NT2/D1 (cell line): ENCODE data around the gene PAPPA.

Experiments
- DNase-seq: peaks from one replicate; pipeline ENCODE4 v3.0.0-alpha.2; 2011; ENCODE audit warnings: low read depth, low spot score
- H3K27me3 ChIP-seq: 2 replicates; pipeline ENCODE4 v1.6.0; 2011; ENCODE audit warnings: mild to moderate bottlenecking; ENCODE audit not compliant: insufficient read length, insufficient read depth
- H3K36me3 ChIP-seq: 2 replicates; pipeline ENCODE4 v1.6.1; 2011; ENCODE audit warnings: mild to moderate bottlenecking, low read length, mixed read lengths; ENCODE audit not compliant: insufficient read depth, insufficient read length
- H3K4me1 ChIP-seq: 2 replicates; pipeline ENCODE4 v1.5.1; 2011; ENCODE audit not compliant: insufficient read depth, insufficient read length
- H3K4me3 ChIP-seq: 2 replicates; pipeline ENCODE4 v1.5.1; 2011; ENCODE audit warnings: low read depth; ENCODE audit not compliant: insufficient read length
- H3K9ac ChIP-seq: 2 replicates; pipeline ENCODE4 v1.6.0; 2011; ENCODE audit warnings: low read depth; ENCODE audit not compliant: insufficient read length
- H3K9me3 ChIP-seq: 2 replicates; pipeline ENCODE4 v1.5.1; 2011; ENCODE audit warnings: mild to moderate bottlenecking, low read length; ENCODE audit not compliant: insufficient read depth
- SUZ12 ChIP-seq: IDR thresholded peaks from 2 replicates; pipeline ENCODE4 v1.6.1; 2011; ENCODE audit not compliant: insufficient read length, insufficient read depth; ENCODE audit errors: extremely low read depth
- YY1 ChIP-seq: IDR thresholded peaks from 2 replicates; pipeline ENCODE4 v1.6.1; 2011; ENCODE audit not compliant: insufficient read length, insufficient read depth
- ZNF274 ChIP-seq: IDR thresholded peaks from 2 replicates; pipeline ENCODE4 v1.6.1; 2011; ENCODE audit warnings: mild to moderate bottlenecking, low read depth, low read length

PAPPA gene

GRCh38 chr9:116332090-116332489 is 178.5 kb downstream of the PAPPA start:
- no peak for TF ChIP-seq ZNF274
- TF ChIP-seq YY1: no peak
- Histone ChIP-seq H3K27me3 (no peaks in the 10 kb centered on the region), H3K4me1 (no peaks in the 10 kb centered on the region), H3K9me3 (no peaks in the 10 kb centered on the region), H3K9ac (no peak overlapping the region), H3K36me3 (peaks cover 33% of the 10 kb centered on the region), H3K4me3 (no peak overlapping the region)
- DNase-seq: no peak

- DNase-seq: no peak
- Histone ChIP-seq H3K36me3 (peaks cover 33% of the 10 kb centered on the region), H3K9ac (no peak overlapping the region), H3K27me3 (no peaks in the 10 kb centered on the region), H3K4me1 (no peaks in the 10 kb centered on the region), H3K9me3 (no peaks in the 10 kb centered on the region), H3K4me3 (no peak overlapping the region)
- TF ChIP-seq YY1 (no peak), ZNF274 (no peak), SUZ12 (no peak)
These were observed 179.7 kb downstream of the PAPPA start for GRCh38 chr9:116333254-116333653.

- Histone ChIP-seq H3K4me1 (peaks cover 2% of the 10 kb centered on the region), H3K36me3 (peaks cover 37% of the 10 kb centered on the region), H3K9ac (no peak overlapping the region), H3K27me3 (no peaks in the 10 kb centered on the region), H3K9me3 (no peaks in the 10 kb centered on the region), H3K4me3 (no peak overlapping the region)
- no peak for TF ChIP-seq YY1
- no peak for TF ChIP-seq ZNF274
- no peak for TF ChIP-seq SUZ12
- no peak for DNase-seq
These were observed 181.1 kb downstream of the PAPPA start for GRCh38 chr9:116334546-116335150.

GRCh38 chr9:116335392-116335791 is 181.8 kb downstream of the PAPPA start:
- no peak overlapping the region for H3K9ac ChIP-seq

GRCh38 chr9:116336133-116336862 is 182.7 kb downstream of the PAPPA start:
- H3K27me3 ChIP-seq: no peaks in the 10 kb centered on the region

More at GRCh38 chr9:116335392-116335791, 181.8 kb downstream of the PAPPA start:
- TF ChIP-seq SUZ12 (no peak), ZNF274 (no peak), YY1 (no peak)
- peaks cover 2% of the 10 kb centered on the region for H3K4me1 ChIP-seq
- no peaks in the 10 kb centered on the region for H3K9me3 ChIP-seq
- no peaks in the 10 kb centered on the region for H3K27me3 ChIP-seq
- peaks cover 37% of the 10 kb centered on the region for H3K36me3 ChIP-seq
- DNase-seq: no peak
- H3K4me3 ChIP-seq: no peak overlapping the region

GRCh38 chr9:116337015-116337414 is 183.4 kb downstream of the PAPPA start:
- no peak overlapping the region for H3K4me3 ChIP-seq
- H3K4me1 ChIP-seq: peaks cover 2% of the 10 kb centered on the region
- no peaks in the 10 kb centered on the region for H3K9me3 ChIP-seq
- no peak for DNase-seq
- no peak overlapping the region for H3K9ac ChIP-seq
- no peaks in the 10 kb centered on the region for H3K27me3 ChIP-seq
- TF ChIP-seq ZNF274 (no peak), SUZ12 (no peak), YY1 (no peak)
- peaks cover 29% of the 10 kb centered on the region for H3K36me3 ChIP-seq

More at GRCh38 chr9:116336133-116336862, 182.7 kb downstream of the PAPPA start:
- Histone ChIP-seq H3K4me1 (peaks cover 2% of the 10 kb centered on the region), H3K36me3 (peaks cover 35% of the 10 kb centered on the region), H3K4me3 (no peak overlapping the region), H3K9me3 (no peaks in the 10 kb centered on the region), H3K9ac (no peak overlapping the region)
- TF ChIP-seq YY1 (no peak), SUZ12 (no peak), ZNF274 (no peak)
- no peak for DNase-seq

- TF ChIP-seq SUZ12 (no peak), ZNF274 (no peak), YY1 (no peak)
- H3K36me3 ChIP-seq: peaks cover 21% of the 10 kb centered on the region
- peaks cover 2% of the 10 kb centered on the region for H3K4me1 ChIP-seq
- no peaks in the 10 kb centered on the region for H3K27me3 ChIP-seq
- DNase-seq: no peak
- no peak overlapping the region for H3K4me3 ChIP-seq
- no peak overlapping the region for H3K9ac ChIP-seq
- H3K9me3 ChIP-seq: no peaks in the 10 kb centered on the region
These were observed 186.7 kb downstream of the PAPPA start for GRCh38 chr9:116340270-116340669.
